Colonic mucosa (tissue), 4 donors: ENCODE data around the gene CDK5. TPM values are rescaled to one million over a fixed set of nuclear protein-coding genes. Genes with fewer than 3 reads are reported as not detected.
"Not testable (repeated sequence)": the region's sequence is repeated elsewhere in the genome, so short reads cannot be mapped to it uniquely, and the experiment has no call there.

Experiments used
- DNase-seq: peaks from one replicate; pipeline ENCODE4 v3.0.0-alpha.2; 2020
- H3K27ac ChIP-seq: fragments of 200-600 bp; one replicate; pipeline ENCODE4 v1.8.0; 2021
- H3K27me3 ChIP-seq: fragments of 200-600 bp; one replicate; pipeline ENCODE4 v1.8.0; 2021
- H3K36me3 ChIP-seq: fragments of 200-600 bp; one replicate; pipeline ENCODE4 v1.8.0; 2021
- H3K4me1 ChIP-seq: fragments of 200-600 bp; one replicate; pipeline ENCODE4 v1.8.0; 2021; ENCODE audit warnings: mild to moderate bottlenecking
- H3K4me3 ChIP-seq: fragments of 200-600 bp; one replicate; pipeline ENCODE4 v1.8.0; 2021
- H3K9ac ChIP-seq, 2 donors: one replicate each; pipeline ENCODE4 v1.7.0; 2013; ENCODE audit warnings: control low read depth in 2 of 2, low read depth in 2 of 2, low read length in 2 of 2
- H3K9me3 ChIP-seq: fragments of 200-600 bp; one replicate; pipeline ENCODE4 v1.8.0; 2021
- CTCF ChIP-seq: fragments of 200-600 bp; IDR thresholded peaks from one replicate; pipeline ENCODE4 v1.8.0; 2022; ENCODE audit warnings: antibody characterized with exemption, mild to moderate bottlenecking
- intact Hi-C: fragments of 100-400 bp; cut with DNase I; formaldehyde crosslinking; loops from one replicate; pipeline ENCODE4 v1.14.1; 2022
- total RNA-seq, 2 donors: library from RNA; stranded (reverse); fragmentation: NEBNext Ultra II Directional in 1 of 2; extraction: Animal tissue kit (Norgen Biotek cat#: 25700) in 1 of 2; gene quantifications; one replicate each; pipeline ENCODE4 v1.2.1, GENCODE V29; 2021
- donor health status: healthy.
- donor health status: DM: no; HTN: no; CAD: no.
- donor health status: DM: no; HTN: no; CAD: no.

The CDK5 gene
- total RNA-seq, 2 donors from 2014 or later, result 11.3 to 15.9 TPM

GRCh38 chr7:151043959-151044358 is 13.7 kb downstream of the CDK5 start:
- no peaks in the 10 kb centered on the region for H3K36me3 ChIP-seq
- no peaks in the 10 kb centered on the region for H3K27me3 ChIP-seq
- no peak for DNase-seq
- no peak overlapping the region for H3K4me3 ChIP-seq
- no peaks in the 10 kb centered on the region for H3K4me1 ChIP-seq
- no peaks in the 10 kb centered on the region for H3K9me3 ChIP-seq
- intact Hi-C loops, result no loop called here
- no peak for TF ChIP-seq CTCF
- no peak overlapping the region for H3K27ac ChIP-seq
- no peak overlapping the region for H3K9ac ChIP-seq

GRCh38 chr7:151043449-151043848 is 14.2 kb downstream of the CDK5 start:
- H3K36me3 ChIP-seq, H3K27me3 ChIP-seq, H3K9me3 ChIP-seq, H3K27ac ChIP-seq, DNase-seq, H3K4me3 ChIP-seq, H3K4me1 ChIP-seq, intact Hi-C loops, H3K9ac ChIP-seq: not testable (repeated sequence)

GRCh38 chr7:151040616-151041375 is 16.9 kb downstream of the CDK5 start:
- H3K27me3 ChIP-seq, result no peaks in the 10 kb centered on the region
- no peak for TF ChIP-seq CTCF
- H3K27ac ChIP-seq, result no peak overlapping the region
- intact Hi-C loops, result no loop called here
- no peak overlapping the region for H3K9ac ChIP-seq
- no peaks in the 10 kb centered on the region for H3K36me3 ChIP-seq
- no peak overlapping the region for H3K4me3 ChIP-seq
- no peaks in the 10 kb centered on the region for H3K9me3 ChIP-seq
- no peaks in the 10 kb centered on the region for H3K4me1 ChIP-seq
- DNase-seq, result no peak

GRCh38 chr7:151039850-151040548 is 17.7 kb downstream of the CDK5 start:
- no peaks in the 10 kb centered on the region for H3K9me3 ChIP-seq
- no peak for TF ChIP-seq CTCF
- DNase-seq, result no peak
- H3K4me3 ChIP-seq, result no peak overlapping the region
- H3K4me1 ChIP-seq, result no peaks in the 10 kb centered on the region
- no peak overlapping the region for H3K27ac ChIP-seq
- H3K36me3 ChIP-seq, result no peaks in the 10 kb centered on the region
- H3K27me3 ChIP-seq, result no peaks in the 10 kb centered on the region
- no peak overlapping the region for H3K9ac ChIP-seq
- intact Hi-C loops, result no loop called here

- Histone ChIP-seq H3K9ac (no peak overlapping the region), H3K36me3 (no peaks in the 10 kb centered on the region), H3K27me3 (no peaks in the 10 kb centered on the region), H3K4me3 (no peak overlapping the region), H3K27ac (no peak overlapping the region), H3K9me3 (no peaks in the 10 kb centered on the region), H3K4me1 (no peaks in the 10 kb centered on the region)
- TF ChIP-seq CTCF, result no peak
- intact Hi-C loops, result no loop called here
- DNase-seq, result peak; percentile 65
Observed at GRCh38 chr7:151038951-151039849, 18.5 kb downstream of the CDK5 start.
